AG04450 (cell line): Measurements from ENCODE around the gene SMIM35. TPM values are rescaled to one million over a fixed set of nuclear protein-coding genes. Genes with fewer than 3 reads are reported as not detected.

Source experiments
- CTCF ChIA-PET: fragments of 300-600, 350-600 bp; formaldehyde crosslinking; extraction: SDS; loops from one replicate; lab custom pipeline; 2022; ENCODE audit warnings: antibody characterized with exemption, inconsistent platforms; lab: Charles Lee
- POLR2A ChIA-PET: fragments of 350-600 bp; formaldehyde crosslinking; extraction: SDS; loops from one replicate; lab custom pipeline; 2021; ENCODE audit warnings: antibody characterized with exemption, inconsistent platforms; lab: Yijun Ruan, JAX
- DNase-seq: peaks from one replicate; pipeline ENCODE4 v3.0.0-alpha.2; 2011; ENCODE audit warnings: low read depth, low spot score
- H3K27ac ChIP-seq: one replicate; pipeline ENCODE4 v1.5.1; 2012; ENCODE audit warnings: low read depth, low read length, control low read depth
- H3K27me3 ChIP-seq: one replicate; pipeline ENCODE4 v1.6.0; 2012; ENCODE audit warnings: low read length; ENCODE audit not compliant: control insufficient read depth, insufficient read depth
- H3K4me3 ChIP-seq: 2 replicates; pipeline ENCODE4 v1.5.1; 2011; ENCODE audit warnings: mild to moderate bottlenecking, low read depth, low read length, control low read depth
- H3K9me3 ChIP-seq: 2 replicates; pipeline ENCODE4 v1.5.1; 2012; ENCODE audit warnings: low read length; ENCODE audit not compliant: control insufficient read depth, insufficient read depth
- polyA plus RNA-seq: library from polyadenylated mRNA; depleted of rRNA; stranded (reverse); fragments of >200 nt; gene quantifications from 2 replicates; pipeline ENCODE4 v1.2.3, GENCODE V29; 2011
- TF ChIP-seq, protein P1 (sequence below): IDR thresholded peaks from 2 replicates; pipeline ENCODE4 v1.5.1; 2011; ENCODE audit warnings: low read depth, low read length, control low read depth, inconsistent platforms

SMIM35 gene
- polyA plus RNA-seq, 1 experiment, result not detected

DNA sequence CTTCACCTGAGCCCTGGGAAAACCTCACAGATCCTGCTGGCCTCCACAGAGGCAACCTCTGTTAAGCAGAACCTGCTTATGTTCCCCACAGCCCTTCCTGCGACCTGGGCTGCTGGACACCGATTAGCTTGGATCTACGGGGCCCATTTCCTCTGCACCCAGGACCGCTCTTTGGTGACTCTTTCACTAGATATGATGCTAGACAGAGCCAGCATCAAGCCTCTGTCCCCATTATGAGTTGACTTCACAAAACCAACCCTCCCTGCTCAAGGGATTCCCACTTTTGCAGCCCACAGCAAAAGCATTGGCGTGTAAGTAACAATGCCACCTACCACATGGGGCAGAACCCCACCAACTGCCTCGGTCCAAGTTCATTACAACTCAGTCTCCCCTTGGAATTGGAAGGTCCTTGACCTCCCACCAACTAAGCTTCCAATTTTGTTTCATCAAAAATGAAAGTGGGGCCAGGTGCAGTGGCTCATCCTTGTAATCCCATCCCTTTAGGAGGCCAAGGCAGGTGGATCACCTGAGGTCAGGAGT lies 25.1 kb downstream of the SMIM35 start:
- Histone ChIP-seq H3K27ac (no peak overlapping the region), H3K9me3 (no peaks in the 10 kb centered on the region), H3K4me3 (no peak overlapping the region), H3K27me3 (peaks cover 4% of the 10 kb centered on the region)
- TF ChIP-seq, protein P1, sequence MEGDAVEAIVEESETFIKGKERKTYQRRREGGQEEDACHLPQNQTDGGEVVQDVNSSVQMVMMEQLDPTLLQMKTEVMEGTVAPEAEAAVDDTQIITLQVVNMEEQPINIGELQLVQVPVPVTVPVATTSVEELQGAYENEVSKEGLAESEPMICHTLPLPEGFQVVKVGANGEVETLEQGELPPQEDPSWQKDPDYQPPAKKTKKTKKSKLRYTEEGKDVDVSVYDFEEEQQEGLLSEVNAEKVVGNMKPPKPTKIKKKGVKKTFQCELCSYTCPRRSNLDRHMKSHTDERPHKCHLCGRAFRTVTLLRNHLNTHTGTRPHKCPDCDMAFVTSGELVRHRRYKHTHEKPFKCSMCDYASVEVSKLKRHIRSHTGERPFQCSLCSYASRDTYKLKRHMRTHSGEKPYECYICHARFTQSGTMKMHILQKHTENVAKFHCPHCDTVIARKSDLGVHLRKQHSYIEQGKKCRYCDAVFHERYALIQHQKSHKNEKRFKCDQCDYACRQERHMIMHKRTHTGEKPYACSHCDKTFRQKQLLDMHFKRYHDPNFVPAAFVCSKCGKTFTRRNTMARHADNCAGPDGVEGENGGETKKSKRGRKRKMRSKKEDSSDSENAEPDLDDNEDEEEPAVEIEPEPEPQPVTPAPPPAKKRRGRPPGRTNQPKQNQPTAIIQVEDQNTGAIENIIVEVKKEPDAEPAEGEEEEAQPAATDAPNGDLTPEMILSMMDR, result no peak
- no peak for DNase-seq
- ChIA-PET CTCF (interaction anchor here (0.6 to 1.9 kb wide), 2 partner anchors 8 to 228 kb away, joined by 5 to 8 read pairs; no protein-coding TSS in a partner anchor), POLR2A (no interaction called here)

DNA sequence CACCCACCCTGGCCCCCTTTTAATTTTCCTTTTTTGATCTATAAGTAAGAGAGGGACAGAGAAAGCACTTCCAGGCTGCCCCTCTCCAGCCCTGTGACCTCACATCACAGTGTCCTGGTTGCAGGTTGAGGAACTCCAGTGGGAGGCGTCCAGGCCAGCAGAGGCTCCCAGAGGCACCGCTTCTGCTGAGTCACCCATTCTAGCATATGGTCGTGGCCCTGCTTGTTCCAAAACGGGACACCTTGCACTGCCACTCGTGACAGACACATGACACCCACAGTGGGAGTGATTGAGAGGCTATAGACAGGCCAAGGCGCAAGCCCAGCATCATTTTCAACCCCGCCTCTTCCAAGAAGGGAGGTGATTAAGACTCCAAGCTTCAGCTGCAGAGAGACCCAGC lies 25.9 kb downstream of the SMIM35 start:
- ChIA-PET POLR2A (no interaction called here), CTCF (interaction anchor here (0.6 kb wide), 1 partner anchor 228 kb away, joined by 5 read pairs; no protein-coding TSS in a partner anchor)

DNA sequence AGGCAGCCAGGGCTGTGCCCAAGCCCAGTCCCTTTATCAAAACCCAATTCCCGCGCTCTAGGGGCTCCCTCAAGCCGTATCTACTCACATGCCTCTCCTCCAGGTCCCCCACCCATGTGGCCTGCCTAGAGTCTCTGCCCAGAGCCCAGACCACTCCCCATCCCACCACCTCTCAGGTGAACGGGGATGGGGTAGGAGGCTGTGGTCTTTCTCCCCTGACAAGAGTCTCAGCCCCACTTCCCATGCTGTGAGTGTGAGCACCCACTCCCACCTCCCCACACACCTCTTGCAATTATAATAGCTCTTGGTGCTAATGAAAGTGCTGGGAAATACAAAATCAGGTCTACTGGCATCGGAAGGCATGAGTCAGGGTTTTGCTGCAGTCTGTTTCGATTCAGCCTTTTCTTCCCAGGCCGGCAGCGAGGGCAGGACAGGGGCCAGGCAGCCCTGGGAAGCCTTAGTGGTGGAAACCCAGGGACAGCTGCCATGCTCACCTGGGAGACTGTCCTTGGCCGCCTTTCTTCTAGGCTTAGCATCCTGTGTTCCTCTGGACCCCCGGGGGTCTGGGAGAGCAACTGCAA lies 26.6 kb downstream of the SMIM35 start:
- POLR2A ChIA-PET, result no interaction called here
- no peaks in the 10 kb centered on the region for H3K9me3 ChIP-seq
- CTCF ChIA-PET, result no interaction called here
- no peak overlapping the region for H3K27ac ChIP-seq
- H3K4me3 ChIP-seq, result no peak overlapping the region
- no peak for DNase-seq
- TF ChIP-seq, protein P1, result no peak
- no peaks in the 10 kb centered on the region for H3K27me3 ChIP-seq

More for the DNA sequence above, 25.9 kb downstream of the SMIM35 start:
- DNase-seq, result no peak
- TF ChIP-seq, protein P1, result no peak
- Histone ChIP-seq H3K27me3 (no peaks in the 10 kb centered on the region), H3K4me3 (no peak overlapping the region), H3K9me3 (no peaks in the 10 kb centered on the region), H3K27ac (no peak overlapping the region)

DNA sequence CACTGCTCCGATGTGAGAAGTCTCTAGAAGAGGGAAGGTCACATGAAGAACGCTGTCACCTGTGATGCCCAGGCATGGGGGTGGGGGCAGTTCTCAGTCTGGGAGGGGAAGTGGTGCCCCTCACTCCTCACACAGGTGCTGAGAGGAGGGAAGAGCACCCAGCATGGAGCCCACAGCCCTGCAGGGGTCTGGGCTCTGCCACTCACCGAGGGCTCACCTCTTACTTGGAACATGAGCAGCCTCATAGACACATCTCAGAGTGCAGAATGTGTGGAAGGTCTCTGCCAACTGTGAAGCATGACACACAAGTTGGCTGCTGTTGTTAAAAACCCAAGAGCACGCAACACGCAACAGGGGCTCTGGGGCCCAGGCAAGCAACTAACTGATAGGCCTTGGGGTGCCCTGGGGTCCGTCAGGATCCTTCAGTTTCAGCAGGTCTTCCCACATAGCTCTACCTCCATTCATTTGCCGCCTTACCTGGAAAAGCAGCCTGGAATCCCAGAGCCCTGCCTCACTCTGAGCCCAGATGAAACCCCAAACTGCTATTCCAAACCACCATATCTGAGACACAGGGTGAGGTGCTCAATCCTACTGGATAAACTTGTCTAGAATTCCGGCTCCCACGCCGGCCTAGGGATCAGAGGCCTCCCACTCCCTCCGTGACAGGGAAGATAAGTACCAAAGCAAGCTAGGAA lies 27.4 kb downstream of the SMIM35 start:
- TF ChIP-seq, protein P1, result no peak

More for the DNA sequence above, 27.4 kb downstream of the SMIM35 start:
- DNase-seq, result no peak
- ChIA-PET POLR2A (no interaction called here), CTCF (no interaction called here)
- no peaks in the 10 kb centered on the region for H3K9me3 ChIP-seq
- no peaks in the 10 kb centered on the region for H3K27me3 ChIP-seq
- no peak overlapping the region for H3K4me3 ChIP-seq
- no peak overlapping the region for H3K27ac ChIP-seq
